GM23338 (cell line): ENCODE measurements around the gene ASAP2. TPM values are rescaled to one million over a fixed set of nuclear protein-coding genes. Genes with fewer than 3 reads are reported as not detected.

ENCODE experiments used
- ATAC-seq: fragments of 200-7000 bp; cut with Tn5 transposase; 3 replicates; pipeline ENCODE4 v1.9.1; 2020
- DNase-seq: peaks from one replicate; pipeline ENCODE4 v3.0.0-alpha.2; 2015; ENCODE audit warnings: low spot score
- H2AFZ ChIP-seq: fragments of 200-600 bp; sonication (generic); 2 replicates; pipeline ENCODE4 v1.8.0; 2016; ENCODE audit warnings: antibody characterized with exemption, mild to moderate bottlenecking, moderate library complexity
- H3F3A ChIP-seq: fragments of 200-600 bp; sonication (generic); replicated peaks from 2 replicates; pipeline ENCODE4 v1.8.0; 2017; ENCODE audit warnings: antibody characterized with exemption, mixed run types, low read depth
- H3K27ac ChIP-seq: fragments of 200-600 bp; sonication (generic); 2 replicates; pipeline ENCODE4 v1.6.1; 2016; ENCODE audit warnings: low read depth
- H3K27me3 ChIP-seq: fragments of 200-600 bp; sonication (generic); 2 replicates; pipeline ENCODE4 v1.8.0; 2016; ENCODE audit warnings: mild to moderate bottlenecking, mixed run types, moderate library complexity; ENCODE audit not compliant: insufficient read depth
- H3K36me3 ChIP-seq: fragments of 200-600 bp; sonication (generic); 2 replicates; pipeline ENCODE4 v1.8.0; 2016; ENCODE audit warnings: mild to moderate bottlenecking; ENCODE audit not compliant: insufficient read depth
- H3K4me1 ChIP-seq: fragments of 200-600 bp; sonication (generic); 2 replicates; pipeline ENCODE4 v1.8.0; 2016; ENCODE audit warnings: mild to moderate bottlenecking, moderate library complexity; ENCODE audit not compliant: insufficient read depth
- H3K4me2 ChIP-seq: fragments of 200-600 bp; sonication (generic); 2 replicates; pipeline ENCODE4 v1.7.1; 2017; ENCODE audit warnings: mixed run types
- H3K4me3 ChIP-seq: fragments of 200-600 bp; sonication (generic); 2 replicates; pipeline ENCODE4 v1.6.1; 2016; ENCODE audit warnings: mixed run types
- H3K79me2 ChIP-seq: fragments of 200-600 bp; sonication (generic); replicated peaks from 2 replicates; pipeline ENCODE4 v1.8.0; 2017; ENCODE audit warnings: mild to moderate bottlenecking; ENCODE audit not compliant: insufficient read depth
- H3K9me2 ChIP-seq: fragments of 200-600 bp; sonication (generic); 2 replicates; pipeline ENCODE4 v1.8.0; 2017; ENCODE audit not compliant: insufficient read depth
- H4K20me1 ChIP-seq: fragments of 200-600 bp; sonication (generic); replicated peaks from 2 replicates; pipeline ENCODE4 v1.8.0; 2017; ENCODE audit warnings: mild to moderate bottlenecking; ENCODE audit not compliant: insufficient read depth
- H3K27ac Mint-ChIP-seq: 2 replicates; pipeline ENCODE4 v1.8.0; 2020; ENCODE audit warnings: inconsistent platforms, mild to moderate bottlenecking, moderate library complexity, mixed read lengths
- H3K27me3 Mint-ChIP-seq: 3 replicates; pipeline ENCODE4 v1.8.0; 2022; ENCODE audit warnings: low read depth, mild to moderate bottlenecking, moderate library complexity, mixed read lengths, inconsistent platforms; ENCODE audit not compliant: insufficient read depth, poor library complexity
- H3K36me3 Mint-ChIP-seq: 3 replicates; pipeline ENCODE4 v1.8.0; 2021; ENCODE audit warnings: low read depth, mild to moderate bottlenecking, inconsistent platforms, moderate library complexity, mixed read lengths
- H3K4me1 Mint-ChIP-seq: 3 replicates; pipeline ENCODE4 v1.8.0; 2020; ENCODE audit warnings: mild to moderate bottlenecking, inconsistent platforms, mixed read lengths
- H3K4me3 Mint-ChIP-seq: 3 replicates; pipeline ENCODE4 v1.8.0; 2021; ENCODE audit warnings: moderate library complexity, mild to moderate bottlenecking, inconsistent platforms, mixed read lengths
- H3K9me3 Mint-ChIP-seq: 3 replicates; pipeline ENCODE4 v1.8.0; 2020; ENCODE audit warnings: moderate library complexity, mild to moderate bottlenecking, inconsistent platforms, mixed read lengths
- CTCF ChIP-seq, 2 experiments: fragments of 200-600 bp in 1 of 2; sonication (generic) in 1 of 2; conservative IDR thresholded peaks; 2 replicates each; pipeline versions ENCODE4 v1.5.1 to v1.6.1; 2016 to 2017; ENCODE audit warnings: antibody characterized with exemption in 2 of 2, low read depth in 2 of 2, mild to moderate bottlenecking in 2 of 2, moderate library complexity in 1 of 2
- EZH2 ChIP-seq: fragments of 200-600 bp; sonication (generic); IDR thresholded peaks from one replicate; pipeline ENCODE4 v1.8.0; 2017; ENCODE audit warnings: antibody characterized with exemption, mild to moderate bottlenecking, low read depth; ENCODE audit not compliant: unreplicated experiment
- POLR2AphosphoS5 ChIP-seq: IDR thresholded peaks from 2 replicates; pipeline ENCODE4 v1.6.1; 2016; ENCODE audit warnings: antibody characterized with exemption, low read depth
- ZNF331 ChIP-seq: fragments of 250-450 bp; sonication (Bioruptor Pico); IDR thresholded peaks from 2 replicates; pipeline ENCODE4 v1.5.0; 2020; ENCODE audit warnings: low read depth, mild to moderate bottlenecking, moderate library complexity
- polyA plus RNA-seq: library from polyadenylated mRNA; unstranded; fragments of >200 nt; fragmentation: Nextera tagmentation; extraction: Ambion mirVana; gene quantifications from 2 replicates; pipeline ENCODE4 v1.2.1, GENCODE V29; 2016
- total RNA-seq: library from RNA; depleted of rRNA; stranded (reverse); fragments of >200 nt; shearing (Covaris generic); gene quantifications from 2 replicates; pipeline ENCODE4 v1.2.3, GENCODE V29; 2014
- TF ChIP-seq, protein P1 (sequence below): IDR thresholded peaks from 2 replicates; pipeline ENCODE4 v1.6.1; 2016; ENCODE audit warnings: antibody characterized with exemption
- TF ChIP-seq, protein P2 (sequence below): IDR thresholded peaks from one replicate; pipeline ENCODE4 v1.6.1; 2018; ENCODE audit warnings: antibody characterized with exemption; ENCODE audit not compliant: unreplicated experiment

The ASAP2 gene
- total and polyA plus RNA-seq, 2 experiments from 2014 or later = 2.6 to 15.6 TPM

- Mint-ChIP-seq H3K4me1 (peaks cover 68% of the 10 kb centered on the region), H3K36me3 (no peaks in the 10 kb centered on the region), H3K4me3 (no peak overlapping the region), H3K27ac (no peak overlapping the region), H3K27me3 (peaks cover 5% of the 10 kb centered on the region), H3K9me3 (no peaks in the 10 kb centered on the region)
- H3K4me3 ChIP-seq = no peak overlapping the region
- H3K36me3 ChIP-seq = no peaks in the 10 kb centered on the region
- H3K27ac ChIP-seq = no peak overlapping the region
- H3K27me3 ChIP-seq = no peaks in the 10 kb centered on the region
- peaks cover 85% of the 10 kb centered on the region for H3K79me2 ChIP-seq
- TF ChIP-seq, protein P1, sequence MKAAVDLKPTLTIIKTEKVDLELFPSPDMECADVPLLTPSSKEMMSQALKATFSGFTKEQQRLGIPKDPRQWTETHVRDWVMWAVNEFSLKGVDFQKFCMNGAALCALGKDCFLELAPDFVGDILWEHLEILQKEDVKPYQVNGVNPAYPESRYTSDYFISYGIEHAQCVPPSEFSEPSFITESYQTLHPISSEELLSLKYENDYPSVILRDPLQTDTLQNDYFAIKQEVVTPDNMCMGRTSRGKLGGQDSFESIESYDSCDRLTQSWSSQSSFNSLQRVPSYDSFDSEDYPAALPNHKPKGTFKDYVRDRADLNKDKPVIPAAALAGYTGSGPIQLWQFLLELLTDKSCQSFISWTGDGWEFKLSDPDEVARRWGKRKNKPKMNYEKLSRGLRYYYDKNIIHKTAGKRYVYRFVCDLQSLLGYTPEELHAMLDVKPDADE = no peak
- TF ChIP-seq CTCF (conservative IDR thresholded peaks at IDR 0.05; ENCODE audit: low read depth in 2 of 2) (no peak), ZNF331 (CRISPR knock-in tag) (no peak), EZH2 (no peak)
- ATAC-seq (no peak), DNase-seq (no peak)
- no peak overlapping the region for H3K4me2 ChIP-seq
- H3K4me1 ChIP-seq = peaks cover 12% of the 10 kb centered on the region
- H3F3A ChIP-seq = no peaks in the 10 kb centered on the region
- no peaks in the 10 kb centered on the region for H3K9me2 ChIP-seq
- H4K20me1 ChIP-seq = peaks cover 19% of the 10 kb centered on the region
- H2AFZ ChIP-seq = no peak overlapping the region
Observed at GRCh38 chr2:9229470-9229820, 22.8 kb downstream of the ASAP2 start.

- no peak overlapping the region for H3K4me2 ChIP-seq
- no peak overlapping the region for H2AFZ ChIP-seq
- no peaks in the 10 kb centered on the region for H3F3A ChIP-seq
- Mint-ChIP-seq H3K4me3 (no peak overlapping the region; the same call in 2 of the 3 replicates), H3K27ac (no peak overlapping the region), H3K27me3 (peaks cover 5% of the 10 kb centered on the region), H3K4me1 (peaks cover 76% of the 10 kb centered on the region), H3K36me3 (no peaks in the 10 kb centered on the region), H3K9me3 (no peaks in the 10 kb centered on the region)
- H3K9me2 ChIP-seq = no peaks in the 10 kb centered on the region
- H3K36me3 ChIP-seq = no peaks in the 10 kb centered on the region
- ATAC-seq (no peak; the same call in 2 of the 3 replicates), DNase-seq (no peak)
- no peak overlapping the region for H3K4me3 ChIP-seq
- peaks cover 17% of the 10 kb centered on the region for H3K4me1 ChIP-seq
- no peaks in the 10 kb centered on the region for H3K27me3 ChIP-seq
- TF ChIP-seq ZNF331 (CRISPR knock-in tag) = no peak
- peaks cover 86% of the 10 kb centered on the region for H3K79me2 ChIP-seq
- H3K27ac ChIP-seq = no peak overlapping the region
- peaks cover 13% of the 10 kb centered on the region for H4K20me1 ChIP-seq
Observed at GRCh38 chr2:9230051-9230802, 23.6 kb downstream of the ASAP2 start.

DNA sequence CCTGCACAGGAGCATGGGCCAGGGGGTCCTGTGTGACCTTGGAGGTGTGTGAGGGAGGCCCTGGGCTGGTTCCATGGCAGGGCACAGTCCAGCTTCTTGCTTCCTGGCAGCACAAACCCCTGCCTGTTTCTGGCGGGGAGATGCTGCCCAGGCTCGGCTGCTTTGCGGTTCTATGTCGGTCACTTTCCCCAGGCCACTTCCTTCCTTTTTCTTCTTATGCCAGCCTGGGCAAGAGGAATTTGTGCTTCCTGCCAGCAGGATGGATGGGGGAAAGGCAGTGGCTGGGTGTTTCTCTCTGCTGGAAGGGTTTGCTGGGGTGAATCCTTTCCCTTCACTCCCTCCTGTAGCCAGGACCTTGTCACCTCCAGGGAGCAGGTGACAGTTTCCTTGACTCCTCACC lies 24.3 kb downstream of the ASAP2 start:
- H3K4me1 ChIP-seq = peaks cover 17% of the 10 kb centered on the region

More for the DNA sequence above, 24.3 kb downstream of the ASAP2 start:
- Mint-ChIP-seq H3K27me3 (peaks cover 2% of the 10 kb centered on the region), H3K36me3 (no peaks in the 10 kb centered on the region), H3K4me3 (no peak overlapping the region), H3K9me3 (no peaks in the 10 kb centered on the region), H3K27ac (no peak overlapping the region), H3K4me1 (peaks cover 72% of the 10 kb centered on the region)
- Histone ChIP-seq H3K9me2 (no peaks in the 10 kb centered on the region), H3F3A (no peaks in the 10 kb centered on the region), H3K4me2 (no peak overlapping the region), H3K27me3 (no peaks in the 10 kb centered on the region), H2AFZ (no peak overlapping the region), H3K27ac (no peak overlapping the region), H3K36me3 (no peaks in the 10 kb centered on the region), H3K4me3 (no peak overlapping the region), H3K79me2 (peaks cover 88% of the 10 kb centered on the region), H4K20me1 (peaks cover 10% of the 10 kb centered on the region)
- DNase-seq = no peak
- TF ChIP-seq POLR2AphosphoS5 (no peak), EZH2 (no peak)
- TF ChIP-seq, protein P2, sequence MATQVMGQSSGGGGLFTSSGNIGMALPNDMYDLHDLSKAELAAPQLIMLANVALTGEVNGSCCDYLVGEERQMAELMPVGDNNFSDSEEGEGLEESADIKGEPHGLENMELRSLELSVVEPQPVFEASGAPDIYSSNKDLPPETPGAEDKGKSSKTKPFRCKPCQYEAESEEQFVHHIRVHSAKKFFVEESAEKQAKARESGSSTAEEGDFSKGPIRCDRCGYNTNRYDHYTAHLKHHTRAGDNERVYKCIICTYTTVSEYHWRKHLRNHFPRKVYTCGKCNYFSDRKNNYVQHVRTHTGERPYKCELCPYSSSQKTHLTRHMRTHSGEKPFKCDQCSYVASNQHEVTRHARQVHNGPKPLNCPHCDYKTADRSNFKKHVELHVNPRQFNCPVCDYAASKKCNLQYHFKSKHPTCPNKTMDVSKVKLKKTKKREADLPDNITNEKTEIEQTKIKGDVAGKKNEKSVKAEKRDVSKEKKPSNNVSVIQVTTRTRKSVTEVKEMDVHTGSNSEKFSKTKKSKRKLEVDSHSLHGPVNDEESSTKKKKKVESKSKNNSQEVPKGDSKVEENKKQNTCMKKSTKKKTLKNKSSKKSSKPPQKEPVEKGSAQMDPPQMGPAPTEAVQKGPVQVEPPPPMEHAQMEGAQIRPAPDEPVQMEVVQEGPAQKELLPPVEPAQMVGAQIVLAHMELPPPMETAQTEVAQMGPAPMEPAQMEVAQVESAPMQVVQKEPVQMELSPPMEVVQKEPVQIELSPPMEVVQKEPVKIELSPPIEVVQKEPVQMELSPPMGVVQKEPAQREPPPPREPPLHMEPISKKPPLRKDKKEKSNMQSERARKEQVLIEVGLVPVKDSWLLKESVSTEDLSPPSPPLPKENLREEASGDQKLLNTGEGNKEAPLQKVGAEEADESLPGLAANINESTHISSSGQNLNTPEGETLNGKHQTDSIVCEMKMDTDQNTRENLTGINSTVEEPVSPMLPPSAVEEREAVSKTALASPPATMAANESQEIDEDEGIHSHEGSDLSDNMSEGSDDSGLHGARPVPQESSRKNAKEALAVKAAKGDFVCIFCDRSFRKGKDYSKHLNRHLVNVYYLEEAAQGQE = no peak
- TF ChIP-seq, protein P1 = no peak
- no peak for ATAC-seq
